SU-DHL-6 (cell line): ENCODE measurements around the gene TDRD1.

Source experiments
- H2AFZ ChIP-seq: fragments of 200-600 bp; sonication (generic); 2 replicates; pipeline ENCODE4 v1.6.1; 2014; ENCODE audit warnings: low read depth, mild to moderate bottlenecking, moderate library complexity, mixed read lengths, antibody characterized with exemption, low read length; ENCODE audit not compliant: severe bottlenecking
- H3F3A ChIP-seq: fragments of 200-600 bp; shearing (Covaris generic); 2 replicates; pipeline ENCODE4 v1.6.0; 2016; ENCODE audit warnings: antibody characterized with exemption, mild to moderate bottlenecking; ENCODE audit not compliant: insufficient read depth
- H3K27ac ChIP-seq: fragments of 200-600 bp; sonication (generic); 2 replicates; pipeline ENCODE4 v1.5.1; 2016; ENCODE audit warnings: low read depth, mild to moderate bottlenecking, low read length, moderate library complexity, mixed read lengths
- H3K27me3 ChIP-seq: fragments of 200-600 bp; sonication (generic), shearing (Covaris generic); 2 replicates; pipeline ENCODE4 v1.6.0; 2014; ENCODE audit warnings: mild to moderate bottlenecking, low read length
- H3K36me3 ChIP-seq: fragments of 200-600 bp; sonication (generic); 2 replicates; pipeline ENCODE4 v1.6.1; 2014; ENCODE audit warnings: mild to moderate bottlenecking, low read length, mixed read lengths
- H3K4me2 ChIP-seq: fragments of 300-600, 200-600 bp; shearing (Covaris generic), sonication (generic); 2 replicates; pipeline ENCODE4 v1.6.0; 2014; ENCODE audit warnings: low read length, low read depth, mild to moderate bottlenecking; ENCODE audit not compliant: poor library complexity, severe bottlenecking
- H3K4me3 ChIP-seq: fragments of 200-600 bp; sonication (generic); 2 replicates; pipeline ENCODE4 v1.5.1; 2014; ENCODE audit warnings: antibody characterized with exemption, low read length, mild to moderate bottlenecking, mixed read lengths; ENCODE audit not compliant: insufficient read depth, poor library complexity, severe bottlenecking
- H3K79me2 ChIP-seq: fragments of 200-600 bp; sonication (generic); 2 replicates; pipeline ENCODE4 v1.6.1; 2014; ENCODE audit warnings: mild to moderate bottlenecking, low read length, moderate library complexity; ENCODE audit not compliant: insufficient read depth
- H3K9ac ChIP-seq: fragments of 200-600 bp; sonication (generic); 2 replicates; pipeline ENCODE4 v1.7.0; 2014; ENCODE audit warnings: mild to moderate bottlenecking, low read length
- H3K9me2 ChIP-seq: fragments of 200-600 bp; sonication (generic); replicated peaks from 2 replicates; pipeline ENCODE4 v1.6.1; 2014; ENCODE audit warnings: low read length; ENCODE audit not compliant: insufficient read depth
- H3K9me3 ChIP-seq: fragments of 200-600 bp; sonication (generic); 2 replicates; pipeline ENCODE4 v1.6.1; 2014; ENCODE audit warnings: low read length, mixed read lengths; ENCODE audit not compliant: insufficient read depth
- H4K20me1 ChIP-seq: fragments of 200-600 bp; sonication (generic); 2 replicates; pipeline ENCODE4 v1.6.1; 2014; ENCODE audit warnings: low read depth, mild to moderate bottlenecking, antibody characterized with exemption, low read length, moderate library complexity, mixed read lengths
- CTCF ChIP-seq: fragments of 200-600 bp; sonication (generic); IDR thresholded peaks from one replicate; pipeline ENCODE4 v1.5.1; 2017; ENCODE audit warnings: antibody characterized with exemption, mild to moderate bottlenecking, low read length, moderate library complexity; ENCODE audit not compliant: insufficient read depth, poor library complexity, severe bottlenecking
- EZH2phosphoT487 ChIP-seq: fragments of 200-600 bp; sonication (generic), shearing (Covaris generic); conservative IDR thresholded peaks from 2 replicates; pipeline ENCODE4 v1.6.1; 2018; ENCODE audit warnings: mild to moderate bottlenecking, antibody characterized with exemption, low read length, moderate library complexity, mixed read lengths

TDRD1 gene

GRCh38 chr10:114157912-114158311 lies 21.2 kb upstream of the TDRD1 start:
- Histone ChIP-seq H3K4me3 (no peak overlapping the region), H3F3A (no peaks in the 10 kb centered on the region), H3K79me2 (no peaks in the 10 kb centered on the region), H3K27me3 (no peaks in the 10 kb centered on the region), H3K36me3 (no peaks in the 10 kb centered on the region), H3K9me2 (no peaks in the 10 kb centered on the region), H3K9ac (no peak overlapping the region), H3K4me2 (no peak overlapping the region), H3K9me3 (no peaks in the 10 kb centered on the region), H2AFZ (no peak overlapping the region), H4K20me1 (no peaks in the 10 kb centered on the region), H3K27ac (no peak overlapping the region)
- TF ChIP-seq CTCF (no peak), EZH2phosphoT487 (no peak)

GRCh38 chr10:114163062-114163461 lies 16.1 kb upstream of the TDRD1 start:
- no peak overlapping the region for H3K9ac ChIP-seq
- no peaks in the 10 kb centered on the region for H3F3A ChIP-seq
- no peak overlapping the region for H3K27ac ChIP-seq
- no peaks in the 10 kb centered on the region; the same call in 1 of the 2 replicates for H3K9me3 ChIP-seq
- no peak overlapping the region for H2AFZ ChIP-seq
- H3K9me2 ChIP-seq, result no peaks in the 10 kb centered on the region
- no peak for TF ChIP-seq EZH2phosphoT487
- no peak for TF ChIP-seq CTCF
- no peaks in the 10 kb centered on the region for H3K36me3 ChIP-seq
- no peaks in the 10 kb centered on the region for H3K79me2 ChIP-seq
- no peaks in the 10 kb centered on the region for H3K27me3 ChIP-seq
- no peak overlapping the region for H3K4me2 ChIP-seq
- no peak overlapping the region for H3K4me3 ChIP-seq
- H4K20me1 ChIP-seq, result no peaks in the 10 kb centered on the region

GRCh38 chr10:114166043-114166442 lies 13.1 kb upstream of the TDRD1 start:
- Histone ChIP-seq H3F3A (no peaks in the 10 kb centered on the region), H3K36me3 (peaks cover 6% of the 10 kb centered on the region; the same call in 1 of the 2 replicates), H3K4me3 (no peak overlapping the region), H3K27me3 (no peaks in the 10 kb centered on the region), H3K9me3 (peaks cover 5% of the 10 kb centered on the region; the same call in 1 of the 2 replicates), H2AFZ (no peak overlapping the region), H3K9ac (no peak overlapping the region), H3K79me2 (no peaks in the 10 kb centered on the region), H4K20me1 (no peaks in the 10 kb centered on the region), H3K9me2 (no peaks in the 10 kb centered on the region), H3K4me2 (no peak overlapping the region), H3K27ac (no peak overlapping the region)
- TF ChIP-seq CTCF (no peak), EZH2phosphoT487 (no peak)
